Measurements from ENCODE around the gene HOXB3. TPM values are rescaled to one million over a fixed set of nuclear protein-coding genes. Genes with fewer than 3 reads are reported as not detected.

HOXB3 gene
- polyA plus RNA-seq, 1 donor (not counting 4 experiments of a cell fraction or from before 2014, with no cell fraction given), result 1.1 TPM

DNA sequence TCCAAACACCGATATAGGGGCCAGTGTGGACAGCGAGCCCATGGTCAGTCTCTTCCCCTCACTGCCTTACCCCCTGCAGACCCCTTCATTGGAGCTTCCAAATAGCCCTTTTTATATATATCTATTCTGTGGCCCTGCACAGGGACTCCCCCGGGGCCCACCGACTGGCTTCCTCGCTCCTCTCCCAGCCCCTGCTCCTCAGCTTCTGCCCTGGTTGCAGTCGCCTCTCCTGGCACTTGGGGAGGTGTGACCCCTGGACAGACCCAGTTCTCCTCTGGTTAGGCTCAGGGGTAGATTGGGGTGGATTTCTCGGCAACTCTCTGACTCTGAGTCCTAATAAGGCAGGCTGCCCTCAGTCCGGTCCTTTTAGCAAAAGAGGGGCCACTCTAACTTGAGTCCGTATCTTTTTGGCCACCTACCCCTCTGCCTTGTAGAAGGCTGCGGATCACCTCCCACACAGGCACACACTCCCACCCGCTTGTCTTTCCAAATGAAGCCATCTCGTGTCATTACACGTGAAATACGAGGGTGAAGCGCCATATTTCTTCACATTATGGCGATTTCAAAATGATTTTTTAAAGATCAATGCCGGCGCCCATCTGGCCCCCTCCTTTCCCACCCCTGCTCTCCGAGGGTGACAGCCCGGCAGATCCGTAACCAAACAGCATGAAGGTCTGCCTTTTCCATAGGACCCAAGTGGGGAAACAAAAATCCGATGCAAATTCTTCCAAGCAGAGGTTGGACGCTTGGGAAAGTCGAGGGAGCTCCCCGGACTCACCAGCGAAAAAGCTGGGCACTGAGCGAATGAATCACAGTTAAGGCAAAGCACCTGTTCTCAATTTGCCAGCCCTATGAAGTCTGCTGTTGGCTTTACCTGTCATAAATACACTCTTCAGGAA, 37.8 kb upstream of the HOXB3 start:
- Histone ChIP-seq H3K36me3 (ENCODE audit: control insufficient read depth in 2 of 2, extremely low read depth in 1 of 2, insufficient read depth in 2 of 2, low read length in 2 of 2) (no peaks in the 10 kb centered on the region), H3K9me3 (ENCODE audit: control insufficient read depth, low read depth, low read length) (no peaks in the 10 kb centered on the region), H3K79me2 (ENCODE audit: control insufficient read depth, insufficient read depth, low read length) (no peaks in the 10 kb centered on the region), H3K27ac (ENCODE audit: control insufficient read depth, insufficient read depth, low read length) (no peak overlapping the region), H3K4me3 (ENCODE audit: control insufficient read depth in 2 of 3, extremely low read depth in 1 of 3, insufficient read depth in 2 of 3, low read depth in 1 of 3, low read length in 3 of 3) (no peak overlapping the region), H3K4me2 (ENCODE audit: control insufficient read depth, extremely low read depth, insufficient read depth, low read depth, low read length) (no peak overlapping the region), H3K4me1 (ENCODE audit: control insufficient read depth, extremely low read depth, insufficient read depth, low read length) (peaks cover 3% of the 10 kb centered on the region), H3K27me3 (ENCODE audit: control insufficient read depth, extremely low read depth, insufficient read depth, low read length) (peaks cover 100% of the 10 kb centered on the region), H4K20me1 (ENCODE audit: control insufficient read depth, extremely low read depth, insufficient read depth, low read length) (peaks cover 5% of the 10 kb centered on the region), H2AFZ (ENCODE audit: control insufficient read depth, low read length) (no peak overlapping the region), H3K9me1 (ENCODE audit: control insufficient read depth, extremely low read depth, insufficient read depth, low read length) (no peaks in the 10 kb centered on the region), H3K9ac (ENCODE audit: control insufficient read depth, extremely low read depth, insufficient read depth, low read length) (no peak overlapping the region)
- FAIRE-seq (no peak), DNase-seq (ENCODE audit: low read depth, low spot score) (no peak)
- TF ChIP-seq EZH2 (IDR thresholded peaks at IDR 0.05; ENCODE audit: low read length) (peak; percentile 50), CTCF (optimal IDR thresholded peaks at IDR 0.05 in 1 of 3, IDR thresholded peaks at IDR 0.05 in 1 of 3, conservative IDR thresholded peaks at IDR 0.05 in 1 of 3; ENCODE audit: extremely low read depth in 1 of 3, insufficient read depth in 2 of 3, low read length in 3 of 3) (no peak)
- dilution Hi-C loops (cut with MboI; ENCODE audit: extremely low pct_ligation_motif_present, low sequenced_read_pairs), result no loop called here

GRCh38 chr17:48627118-48627597, 37.1 kb upstream of the HOXB3 start:
- Histone ChIP-seq H3K9me1 (ENCODE audit: control insufficient read depth, extremely low read depth, insufficient read depth, low read length) (no peaks in the 10 kb centered on the region), H3K9me3 (ENCODE audit: control insufficient read depth, low read depth, low read length) (no peaks in the 10 kb centered on the region), H3K4me1 (ENCODE audit: control insufficient read depth, extremely low read depth, insufficient read depth, low read length) (peaks cover 3% of the 10 kb centered on the region), H3K4me3 (ENCODE audit: control insufficient read depth in 2 of 3, extremely low read depth in 1 of 3, insufficient read depth in 2 of 3, low read depth in 1 of 3, low read length in 3 of 3) (no peak overlapping the region), H3K36me3 (ENCODE audit: control insufficient read depth in 2 of 2, extremely low read depth in 1 of 2, insufficient read depth in 2 of 2, low read length in 2 of 2) (no peaks in the 10 kb centered on the region), H3K4me2 (ENCODE audit: control insufficient read depth, extremely low read depth, insufficient read depth, low read depth, low read length) (no peak overlapping the region), H4K20me1 (ENCODE audit: control insufficient read depth, extremely low read depth, insufficient read depth, low read length) (peaks cover 5% of the 10 kb centered on the region), H3K27ac (ENCODE audit: control insufficient read depth, insufficient read depth, low read length) (no peak overlapping the region), H3K9ac (ENCODE audit: control insufficient read depth, extremely low read depth, insufficient read depth, low read length) (no peak overlapping the region), H2AFZ (ENCODE audit: control insufficient read depth, low read length) (no peak overlapping the region), H3K27me3 (ENCODE audit: control insufficient read depth, extremely low read depth, insufficient read depth, low read length) (peaks cover 100% of the 10 kb centered on the region), H3K79me2 (ENCODE audit: control insufficient read depth, insufficient read depth, low read length) (no peaks in the 10 kb centered on the region)
- dilution Hi-C loops (cut with MboI; ENCODE audit: extremely low pct_ligation_motif_present, low sequenced_read_pairs), result no loop called here
- no peak for FAIRE-seq
- no peak for DNase-seq (ENCODE audit: low read depth, low spot score)
- TF ChIP-seq EZH2 (IDR thresholded peaks at IDR 0.05; ENCODE audit: low read length), result no peak
- no peak for TF ChIP-seq CTCF (optimal IDR thresholded peaks at IDR 0.05 in 1 of 3, IDR thresholded peaks at IDR 0.05 in 1 of 3, conservative IDR thresholded peaks at IDR 0.05 in 1 of 3; ENCODE audit: extremely low read depth in 1 of 3, insufficient read depth in 2 of 3, low read length in 3 of 3)
